DLD1 (cell line): ENCODE measurements around the gene BTBD10.

Experiments
- in situ Hi-C: cut with HindIII; loops from 2 replicates; pipeline ENCODE4 v1.10.0; 2017; ENCODE audit warnings: low sequenced_read_pairs

The BTBD10 gene

GRCh38 chr11:13462901-13463778, at the start of gene BTBD10:
TSS of gene BTBD10 (minus strand) at chr11:13463222. CDS start at chr11:13445124, 18,098 bp downstream.
- in situ Hi-C loops = no loop called here

GRCh38 chr11:13503393-13503792, 40.4 kb upstream of the BTBD10 start:
- in situ Hi-C loops = no loop called here

- in situ Hi-C loops = no loop called here
Observed at GRCh38 chr11:13502492-13502891, 39.5 kb upstream of the BTBD10 start.

GRCh38 chr11:13495929-13496328, 32.9 kb upstream of the BTBD10 start, which contains the start of gene PTH:
TSS of gene PTH (minus strand) at chr11:13495997. CDS start at chr11:13492855, 3,142 bp downstream.
- in situ Hi-C loops = no loop called here

GRCh38 chr11:13494051-13494450, 31.0 kb upstream of the BTBD10 start:
- in situ Hi-C loops = no loop called here

- in situ Hi-C loops = no loop called here
Observed at GRCh38 chr11:13487661-13488030, 24.6 kb upstream of the BTBD10 start.

- in situ Hi-C loops = no loop called here
Observed at GRCh38 chr11:13486926-13487660, 24.1 kb upstream of the BTBD10 start.

GRCh38 chr11:13480198-13480597, 17.2 kb upstream of the BTBD10 start:
- in situ Hi-C loops = no loop called here

- in situ Hi-C loops = no loop called here
Observed at GRCh38 chr11:13479688-13480087, 16.7 kb upstream of the BTBD10 start.

- in situ Hi-C loops = no loop called here
Observed at GRCh38 chr11:13475091-13475490, 12.1 kb upstream of the BTBD10 start.

GRCh38 chr11:13473013-13473722, 10.1 kb upstream of the BTBD10 start:
- in situ Hi-C loops = no loop called here

GRCh38 chr11:13468750-13469149, 5.7 kb upstream of the BTBD10 start:
- in situ Hi-C loops = no loop called here

GRCh38 chr11:13465909-13466371, 2.9 kb upstream of the BTBD10 start:
- in situ Hi-C loops = no loop called here

- in situ Hi-C loops = no loop called here
Observed at GRCh38 chr11:13463779-13464290, 813 bp upstream of the BTBD10 start.

- in situ Hi-C loops = no loop called here
Observed at GRCh38 chr11:13462311-13462900, 616 bp downstream of the BTBD10 start.

- in situ Hi-C loops = no loop called here
Observed at GRCh38 chr11:13461291-13461690, 1.7 kb downstream of the BTBD10 start.

GRCh38 chr11:13450832-13451397, 12.1 kb downstream of the BTBD10 start:
- in situ Hi-C loops = no loop called here

GRCh38 chr11:13449522-13449921, 13.5 kb downstream of the BTBD10 start:
- in situ Hi-C loops = no loop called here

GRCh38 chr11:13448876-13449275, 14.1 kb downstream of the BTBD10 start:
- in situ Hi-C loops = no loop called here

- in situ Hi-C loops = no loop called here
Observed at GRCh38 chr11:13446444-13446843, 16.6 kb downstream of the BTBD10 start.
